ENCODE measurements around the gene MMP25.

DNA sequence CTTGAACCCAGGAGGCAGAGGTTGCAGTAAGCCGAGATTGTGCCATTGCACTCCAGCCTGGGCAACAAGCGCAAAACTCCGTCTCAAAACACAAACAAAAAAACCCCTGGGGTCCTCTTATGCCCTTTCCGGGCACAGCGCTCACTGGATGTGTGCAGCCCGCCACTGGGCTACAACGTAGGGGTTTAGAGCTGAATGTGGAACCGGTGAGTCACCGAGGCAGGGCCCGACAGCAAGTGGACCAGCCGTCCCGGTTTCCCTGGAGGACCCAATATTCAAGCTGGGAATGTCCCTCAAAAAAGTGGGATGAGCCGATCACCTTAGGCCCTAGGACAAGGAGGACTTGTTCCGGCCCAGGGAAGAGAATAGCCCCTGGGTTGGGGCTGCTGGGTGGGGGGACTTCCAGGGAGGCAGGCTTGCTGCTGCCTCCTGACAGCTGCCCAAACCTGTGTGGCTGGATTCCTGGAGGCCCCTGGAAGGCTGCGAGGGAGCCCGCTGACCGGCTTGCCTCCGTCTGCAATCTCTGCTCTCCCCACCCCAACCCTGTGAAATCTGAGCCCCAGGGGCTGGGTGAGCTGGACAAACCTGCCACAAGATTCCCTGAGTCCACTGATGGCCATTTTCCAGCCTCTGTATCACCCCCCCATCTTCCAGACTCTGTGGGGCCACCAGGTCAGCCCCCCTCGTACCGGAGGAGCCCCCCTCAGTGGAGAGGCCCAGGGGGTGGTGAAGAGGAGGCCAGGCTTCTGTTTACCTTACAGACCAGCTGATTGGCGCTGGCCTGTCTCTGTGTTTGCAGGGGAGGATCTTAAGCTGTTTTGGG is 36.6 kb upstream of the MMP25 start:
- no peak for TF ChIP-seq EP300 (IDR thresholded peaks at IDR 0.05)
- TF ChIP-seq POLR2AphosphoS5 (IDR thresholded peaks at IDR 0.05): no peak
- TF ChIP-seq CTCF (IDR thresholded peaks at IDR 0.05): no peak
